ENCODE results near the gene DNAI7.

Gene DNAI7

GRCh38 chr12:25197608-25198007 is 2.6 kb upstream of the DNAI7 start:
- ChIA-PET CTCF (interaction anchor here (0.7 kb wide), 1 partner anchor 91 kb away, joined by 3 read pairs; no protein-coding TSS in a partner anchor), POLR2A (ENCODE audit: low non-redundant PET) (no interaction called here)
- no peak for DNase-seq (ENCODE audit: low spot score)
- H3K27ac ChIP-seq: no peak overlapping the region
- no peak for TF ChIP-seq CTCF (conservative IDR thresholded peaks at IDR 0.05; ENCODE audit: low read depth)

DNA sequence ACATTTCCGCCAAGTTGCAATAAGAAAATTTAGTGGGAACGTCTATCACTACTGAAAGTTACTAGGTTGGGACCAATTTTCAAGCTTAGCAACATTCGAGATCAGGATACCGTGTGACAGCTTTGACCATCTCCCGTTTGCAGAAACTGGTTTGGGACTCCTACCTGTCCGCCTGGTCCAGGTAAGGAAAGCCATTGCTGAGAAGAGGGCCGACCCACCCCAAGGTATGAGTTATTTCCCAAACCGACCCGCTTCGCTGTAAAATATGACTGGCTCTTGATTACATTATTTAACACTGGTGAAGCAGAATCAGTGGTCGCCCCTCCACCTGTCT is 271 bp downstream of the DNAI7 start:
- peak overlapping the region; percentile 77; the same call in 1 of the 2 replicates for H3K27ac ChIP-seq
- ChIA-PET POLR2A (ENCODE audit: low non-redundant PET) (no interaction called here), CTCF (interaction anchor here (0.9 kb wide), 1 partner anchor 19 kb away, joined by 3 read pairs; no protein-coding TSS in a partner anchor)
- TF ChIP-seq CTCF (conservative IDR thresholded peaks at IDR 0.05; ENCODE audit: low read depth): no peak
- no peak for DNase-seq (ENCODE audit: low spot score)

DNA sequence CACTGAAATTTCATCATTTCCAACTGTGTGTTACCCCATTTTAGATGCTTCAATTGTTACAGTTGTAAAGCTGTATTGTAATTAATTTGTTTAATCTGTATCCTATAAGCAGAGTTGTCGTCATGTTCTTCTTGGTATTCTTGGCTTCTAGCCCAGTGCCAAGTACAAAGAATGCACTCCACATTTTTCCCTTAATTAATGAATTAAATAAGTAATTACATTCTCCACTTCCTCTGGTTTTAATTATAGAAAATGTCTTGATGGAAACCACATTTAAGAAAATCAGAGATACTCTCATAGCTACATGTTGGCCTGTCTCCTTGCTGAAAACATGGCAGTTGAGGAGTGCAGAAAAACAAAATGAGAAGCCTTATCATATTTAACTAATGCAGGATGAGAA is 746 bp downstream of the DNAI7 start:
- no peak for DNase-seq (ENCODE audit: low spot score)
- ChIA-PET CTCF (no interaction called here), POLR2A (ENCODE audit: low non-redundant PET) (no interaction called here)
- H3K27ac ChIP-seq: no peak overlapping the region
- no peak for TF ChIP-seq CTCF (conservative IDR thresholded peaks at IDR 0.05; ENCODE audit: low read depth)

DNA sequence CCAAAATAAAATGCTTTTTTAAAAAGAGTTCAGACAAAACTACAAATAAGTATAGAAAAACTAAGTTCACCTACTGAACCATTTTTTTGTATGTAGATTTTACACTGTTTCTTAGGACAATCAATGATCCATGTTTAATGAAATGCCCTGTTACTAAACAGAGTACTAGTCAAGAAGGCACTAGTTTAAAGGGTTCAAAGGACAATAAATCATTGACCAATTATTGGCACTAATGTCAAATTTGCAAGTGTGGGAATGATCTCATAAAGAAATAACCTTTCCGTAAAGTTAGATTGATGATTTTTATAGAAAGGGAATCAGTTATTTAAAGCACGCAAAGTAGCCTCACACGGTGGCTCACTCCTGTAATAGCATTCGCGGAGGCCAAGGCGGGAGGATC is 4.2 kb downstream of the DNAI7 start:
- CTCF ChIA-PET: no interaction called here
- TF ChIP-seq CTCF (conservative IDR thresholded peaks at IDR 0.05; ENCODE audit: low read depth): no peak
- DNase-seq (ENCODE audit: low spot score): no peak

GRCh38 chr12:25189656-25190055 is 5.3 kb downstream of the DNAI7 start:
- CTCF ChIA-PET: no interaction called here
- POLR2A ChIA-PET (ENCODE audit: low non-redundant PET): no interaction called here
- no peak overlapping the region for H3K27ac ChIP-seq
- DNase-seq (ENCODE audit: low spot score): no peak
- TF ChIP-seq CTCF (conservative IDR thresholded peaks at IDR 0.05; ENCODE audit: low read depth): no peak

More for the DNA sequence above, 4.2 kb downstream of the DNAI7 start:
- POLR2A ChIA-PET (ENCODE audit: low non-redundant PET): no interaction called here
- H3K27ac ChIP-seq: no peak overlapping the region

DNA sequence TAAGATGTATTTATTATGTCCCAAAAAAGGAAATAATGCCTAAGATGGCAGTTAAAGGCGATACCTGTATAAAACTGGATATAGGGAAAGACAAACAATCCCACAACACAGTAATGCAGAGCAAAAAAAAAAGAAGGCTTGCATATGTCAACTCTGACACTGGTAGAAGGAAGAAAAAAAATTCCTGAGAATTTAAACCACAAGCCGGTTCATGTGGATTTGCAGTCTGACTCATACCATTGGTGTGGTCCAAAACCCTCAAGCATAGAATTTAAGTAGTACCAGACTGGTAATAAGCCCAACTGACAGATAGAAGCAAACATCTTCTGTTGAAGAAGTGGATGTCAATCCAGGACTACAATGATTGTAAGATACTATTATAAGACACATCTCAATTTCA is 7.2 kb downstream of the DNAI7 start:
- CTCF ChIA-PET: no interaction called here
- TF ChIP-seq CTCF (conservative IDR thresholded peaks at IDR 0.05; ENCODE audit: low read depth): no peak
- POLR2A ChIA-PET (ENCODE audit: low non-redundant PET): no interaction called here

More for the DNA sequence above, 7.2 kb downstream of the DNAI7 start:
- no peak overlapping the region for H3K27ac ChIP-seq
- no peak for DNase-seq (ENCODE audit: low spot score)
